GM19025 (cell line): ENCODE measurements around the gene RNF220.
"Not testable (repeated sequence)": the region's sequence is repeated elsewhere in the genome, so short reads cannot be mapped to it uniquely, and the experiment has no call there.

Experiments
- ATAC-seq: cut with Tn5 transposase; IDR thresholded peaks from one replicate; pipeline ENCODE4 v1.9.1; 2021; ENCODE audit warnings: mild to moderate bottlenecking, low read depth, moderate library complexity; ENCODE audit not compliant: unreplicated experiment

Gene RNF220

GRCh38 chr1:44695671-44696070 is 290.6 kb downstream of the RNF220 start:
- ATAC-seq: no peak

- ATAC-seq: no peak
These were observed 291.0 kb downstream of the RNF220 start for GRCh38 chr1:44696101-44696500.

GRCh38 chr1:44696789-44697345 is 291.8 kb downstream of the RNF220 start:
- no peak for ATAC-seq

- no peak for ATAC-seq
These were observed 293.1 kb downstream of the RNF220 start for GRCh38 chr1:44698138-44698537.

- ATAC-seq: not testable (repeated sequence)
These were observed 294.3 kb downstream of the RNF220 start for GRCh38 chr1:44699375-44699774.

- no peak for ATAC-seq
These were observed 295.5 kb downstream of the RNF220 start for GRCh38 chr1:44700573-44700972.

GRCh38 chr1:44701141-44701573 is 296.1 kb downstream of the RNF220 start:
- no peak for ATAC-seq
